ENCODE data around the gene HOXB9. TPM values are rescaled to one million over a fixed set of nuclear protein-coding genes. Genes with fewer than 3 reads are reported as not detected.

The HOXB9 gene
- total RNA-seq, 6 donors from 2014 or later: 0.20 to 0.30 (median 0.29) TPM; not detected in 3

GRCh38 chr17:48630925-48631692, 5.0 kb upstream of the HOXB9 start:
- H3K4me1 ChIP-seq: peaks cover 8 to 16% (median 15%) of the 10 kb centered on the region in 4 donors
- peaks cover 3 to 88% (median 67%) of the 10 kb centered on the region in 4 donors for H3K27me3 ChIP-seq
- no peak overlapping the region for H3K27ac ChIP-seq
- no peaks in the 10 kb centered on the region for H3K9me3 ChIP-seq
- no peak for TF ChIP-seq POLR2A (IDR thresholded peaks at IDR 0.05)
- TF ChIP-seq POLR2AphosphoS5 (IDR thresholded peaks at IDR 0.05): no peak
- TF ChIP-seq EP300 (IDR thresholded peaks at IDR 0.05): no peak
- TF ChIP-seq CTCF (IDR thresholded peaks at IDR 0.05): no peak
- H3K4me3 ChIP-seq: no peak overlapping the region
- no peak for ATAC-seq (ENCODE audit: low FRiP score in 2 of 2)
- WGBS, 2 donors: 40 to 44% methylated on average over 15 of the region's 15 CpGs
- no peaks in the 10 kb centered on the region for H3K36me3 ChIP-seq
- no peak for DNase-seq

DNA sequence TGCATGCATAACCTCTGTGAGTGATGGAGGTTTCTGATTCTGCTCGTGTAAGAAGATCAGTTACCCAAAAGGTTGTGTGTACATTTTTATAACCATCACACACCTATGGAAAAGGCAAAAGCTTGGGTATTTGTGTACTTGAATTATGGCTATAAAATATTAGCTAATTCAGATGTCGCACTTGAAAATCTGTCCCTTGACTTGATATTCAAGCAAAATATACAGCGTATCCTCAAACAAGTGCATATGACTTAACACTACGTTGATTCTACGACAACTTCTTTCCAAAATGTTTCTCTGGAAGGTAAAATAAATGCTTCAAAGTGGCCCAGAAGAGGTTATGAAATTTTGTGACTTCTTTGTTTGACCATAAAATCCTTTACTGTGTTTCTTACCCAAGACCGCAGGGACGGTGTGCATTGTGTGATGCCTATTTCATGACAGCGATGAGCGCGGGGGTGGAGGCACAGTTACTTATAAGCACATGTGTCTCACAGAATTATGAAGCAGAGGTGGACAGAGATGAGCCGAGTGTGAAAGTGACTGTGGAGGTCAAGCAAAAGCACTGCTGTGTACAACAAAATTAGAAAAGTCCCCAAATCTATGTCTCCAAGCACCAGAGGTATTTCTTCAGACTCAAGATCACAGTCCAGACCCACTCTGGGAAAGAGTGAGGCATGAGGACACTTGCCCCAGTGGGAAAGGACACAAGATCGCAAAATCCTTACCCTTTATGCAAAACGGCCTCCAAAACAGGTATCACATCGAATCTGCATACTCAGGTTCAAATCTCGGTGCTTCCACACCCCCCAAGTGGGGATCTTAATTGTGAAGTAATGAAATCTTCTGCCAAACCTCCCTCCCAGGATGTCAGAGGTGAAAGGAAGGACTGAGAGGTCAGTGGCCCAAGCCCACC, 4.1 kb upstream of the HOXB9 start:
- ATAC-seq (ENCODE audit: low FRiP score in 2 of 2) (no peak), DNase-seq (no peak)
- Histone ChIP-seq H3K36me3 (no peaks in the 10 kb centered on the region), H3K4me1 (peaks cover 17 to 25% (median 23%) of the 10 kb centered on the region in 4 donors), H3K4me3 (no peak overlapping the region), H3K9me3 (no peaks in the 10 kb centered on the region), H3K27me3 (peaks cover 3 to 88% (median 71%) of the 10 kb centered on the region in 4 donors), H3K27ac (no peak overlapping the region)
- no peak for TF ChIP-seq EP300 (IDR thresholded peaks at IDR 0.05)
- no peak for TF ChIP-seq POLR2A (IDR thresholded peaks at IDR 0.05)
- no peak for TF ChIP-seq POLR2AphosphoS5 (IDR thresholded peaks at IDR 0.05)
- whole genome bisulfite sequencing, 2 donors: 41 to 56% methylated on average over 15 of the region's 15 CpGs

DNA sequence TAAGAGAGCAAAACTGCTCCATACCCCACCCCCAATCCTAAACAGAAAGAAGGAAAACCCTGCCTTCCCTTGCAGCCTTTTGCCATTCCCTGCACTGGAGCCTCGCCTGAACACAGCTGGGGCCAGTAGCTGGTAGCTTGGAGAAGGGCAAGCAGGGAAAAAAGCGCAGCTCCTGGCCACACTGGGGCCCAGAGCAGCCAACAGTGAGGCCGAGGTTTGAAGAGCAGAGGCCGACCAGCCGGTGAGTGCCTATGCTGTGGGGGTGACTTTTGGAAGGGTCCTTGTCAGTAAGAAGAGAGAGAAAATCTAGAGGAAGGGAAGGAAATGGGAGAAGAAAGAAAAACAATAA, 3.2 kb upstream of the HOXB9 start:
- H3K36me3 ChIP-seq: no peaks in the 10 kb centered on the region
- ATAC-seq (ENCODE audit: low FRiP score in 2 of 2) (no peak), DNase-seq (no peak)
- no peaks in the 10 kb centered on the region for H3K9me3 ChIP-seq
- H3K4me1 ChIP-seq: peaks cover 24 to 32% (median 29%) of the 10 kb centered on the region in 4 donors
- TF ChIP-seq POLR2A (IDR thresholded peaks at IDR 0.05): no peak
- H3K27ac ChIP-seq: no peak overlapping the region
- peaks cover 3 to 88% (median 72%) of the 10 kb centered on the region in 4 donors for H3K27me3 ChIP-seq
- 27 to 31% methylated on average over 4 to 5 of the region's 5 CpGs for WGBS, 2 donors
- no peak overlapping the region for H3K4me3 ChIP-seq

- H3K36me3 ChIP-seq: no peaks in the 10 kb centered on the region
- WGBS, 2 donors: 14 to 28% methylated on average over 5 of the region's 5 CpGs
- ATAC-seq (ENCODE audit: low FRiP score in 2 of 2) (no peak), DNase-seq (no peak)
- H3K27ac ChIP-seq: no peak overlapping the region
- H3K4me3 ChIP-seq: no peak overlapping the region
- peaks cover 24 to 32% (median 27%) of the 10 kb centered on the region in 4 donors for H3K4me1 ChIP-seq
- peaks cover 3 to 88% (median 69%) of the 10 kb centered on the region in 4 donors for H3K27me3 ChIP-seq
- H3K9me3 ChIP-seq: no peaks in the 10 kb centered on the region
- TF ChIP-seq POLR2AphosphoS5 (IDR thresholded peaks at IDR 0.05) (no peak), EP300 (IDR thresholded peaks at IDR 0.05) (no peak), POLR2A (IDR thresholded peaks at IDR 0.05) (no peak), CTCF (IDR thresholded peaks at IDR 0.05) (no peak)
These were observed 2.7 kb upstream of the HOXB9 start for GRCh38 chr17:48628649-48629410.

- Histone ChIP-seq H3K27ac (no peak overlapping the region), H3K36me3 (no peaks in the 10 kb centered on the region), H3K9me3 (no peaks in the 10 kb centered on the region), H3K27me3 (peaks cover 3 to 86% (median 66%) of the 10 kb centered on the region in 4 donors), H3K4me1 (peaks cover 24 to 27% (median 24%) of the 10 kb centered on the region in 4 donors), H3K4me3 (no peak overlapping the region)
- ATAC-seq (ENCODE audit: low FRiP score in 2 of 2) (no peak), DNase-seq (no peak)
- TF ChIP-seq EP300 (IDR thresholded peaks at IDR 0.05) (no peak), CTCF (IDR thresholded peaks at IDR 0.05) (no peak), POLR2AphosphoS5 (IDR thresholded peaks at IDR 0.05) (no peak), POLR2A (IDR thresholded peaks at IDR 0.05) (no peak)
- 35 to 37% methylated on average over 26 to 27 of the region's 27 CpGs for WGBS, 2 donors
These were observed 1.7 kb upstream of the HOXB9 start for GRCh38 chr17:48627623-48628521.
